ENCODE results near the gene CDK5RAP3. TPM values are rescaled to one million over a fixed set of nuclear protein-coding genes. Genes with fewer than 3 reads are reported as not detected.

CDK5RAP3 gene
- total and polyA plus RNA-seq, 2 experiments from 2014 or later: 124 to 179 TPM

- Histone ChIP-seq H3K4me1 (ENCODE audit: insufficient read depth) (peaks cover 28% of the 10 kb centered on the region), H3K4me2 (peak overlapping the region; percentile 96), H4K20me1 (ENCODE audit: insufficient read depth, poor library complexity, severe bottlenecking) (no peaks in the 10 kb centered on the region), H3K27me3 (peaks cover 11% of the 10 kb centered on the region), H3K9me2 (replicated peaks; ENCODE audit: insufficient read depth) (no peaks in the 10 kb centered on the region), H3K27ac (no peak overlapping the region), H3K4me3 (peak overlapping the region; percentile 34), H3K36me3 (replicated peaks; ENCODE audit: insufficient read depth, low read depth) (no peaks in the 10 kb centered on the region), H3K79me2 (no peaks in the 10 kb centered on the region), H3K9me3 (ENCODE audit: low read depth) (no peaks in the 10 kb centered on the region), H2AFZ (peak overlapping the region; percentile 71)
- WGBS (ENCODE audit: low lambda C conversion rate, missing lambda C conversion rate): 5% methylated on average over 22 of the region's 23 CpGs
- TF ChIP-seq EZH2 (IDR thresholded peaks at IDR 0.05; ENCODE audit: borderline replicate concordance) (no peak), EZH2phosphoT487 (IDR thresholded peaks at IDR 0.05; ENCODE audit: low read depth, severe bottlenecking, unreplicated experiment) (no peak)
- TF ChIP-seq, protein P1, sequence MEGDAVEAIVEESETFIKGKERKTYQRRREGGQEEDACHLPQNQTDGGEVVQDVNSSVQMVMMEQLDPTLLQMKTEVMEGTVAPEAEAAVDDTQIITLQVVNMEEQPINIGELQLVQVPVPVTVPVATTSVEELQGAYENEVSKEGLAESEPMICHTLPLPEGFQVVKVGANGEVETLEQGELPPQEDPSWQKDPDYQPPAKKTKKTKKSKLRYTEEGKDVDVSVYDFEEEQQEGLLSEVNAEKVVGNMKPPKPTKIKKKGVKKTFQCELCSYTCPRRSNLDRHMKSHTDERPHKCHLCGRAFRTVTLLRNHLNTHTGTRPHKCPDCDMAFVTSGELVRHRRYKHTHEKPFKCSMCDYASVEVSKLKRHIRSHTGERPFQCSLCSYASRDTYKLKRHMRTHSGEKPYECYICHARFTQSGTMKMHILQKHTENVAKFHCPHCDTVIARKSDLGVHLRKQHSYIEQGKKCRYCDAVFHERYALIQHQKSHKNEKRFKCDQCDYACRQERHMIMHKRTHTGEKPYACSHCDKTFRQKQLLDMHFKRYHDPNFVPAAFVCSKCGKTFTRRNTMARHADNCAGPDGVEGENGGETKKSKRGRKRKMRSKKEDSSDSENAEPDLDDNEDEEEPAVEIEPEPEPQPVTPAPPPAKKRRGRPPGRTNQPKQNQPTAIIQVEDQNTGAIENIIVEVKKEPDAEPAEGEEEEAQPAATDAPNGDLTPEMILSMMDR (IDR thresholded peaks at IDR 0.05; ENCODE audit: poor library complexity): peak; percentile 48
- peak; percentile 57 for DNase-seq (ENCODE audit: low spot score)
Observed at GRCh38 chr17:48011405-48012150, 40.7 kb downstream of the CDK5RAP3 start.

- Histone ChIP-seq H3K36me3 (replicated peaks; ENCODE audit: insufficient read depth, low read depth) (no peaks in the 10 kb centered on the region), H3K4me3 (peak overlapping the region; percentile 34), H3K27me3 (peaks cover 11% of the 10 kb centered on the region), H3K9me3 (ENCODE audit: low read depth) (no peaks in the 10 kb centered on the region), H3K4me1 (ENCODE audit: insufficient read depth) (peaks cover 28% of the 10 kb centered on the region), H3K4me2 (peak overlapping the region; percentile 96), H2AFZ (peak overlapping the region; percentile 71), H4K20me1 (ENCODE audit: insufficient read depth, poor library complexity, severe bottlenecking) (no peaks in the 10 kb centered on the region), H3K79me2 (no peaks in the 10 kb centered on the region), H3K27ac (no peak overlapping the region), H3K9me2 (replicated peaks; ENCODE audit: insufficient read depth) (no peaks in the 10 kb centered on the region)
- 1% methylated on average over 28 of the region's 34 CpGs for WGBS (ENCODE audit: low lambda C conversion rate, missing lambda C conversion rate)
- TF ChIP-seq EZH2phosphoT487 (IDR thresholded peaks at IDR 0.05; ENCODE audit: low read depth, severe bottlenecking, unreplicated experiment) (no peak), EZH2 (IDR thresholded peaks at IDR 0.05; ENCODE audit: borderline replicate concordance) (no peak)
- TF ChIP-seq, protein P1 (IDR thresholded peaks at IDR 0.05; ENCODE audit: poor library complexity): no peak
- DNase-seq (ENCODE audit: low spot score): peak; percentile 72
Observed at GRCh38 chr17:48012151-48012520, 41.2 kb downstream of the CDK5RAP3 start.

GRCh38 chr17:48012654-48013053 lies 41.7 kb downstream of the CDK5RAP3 start:
- H3K79me2 ChIP-seq: no peaks in the 10 kb centered on the region
- 46% methylated on average over 5 of the region's 5 CpGs for WGBS (ENCODE audit: low lambda C conversion rate, missing lambda C conversion rate)
- peak overlapping the region; percentile 96 for H3K4me2 ChIP-seq
- no peaks in the 10 kb centered on the region for H3K36me3 ChIP-seq (replicated peaks; ENCODE audit: insufficient read depth, low read depth)
- DNase-seq (ENCODE audit: low spot score): no peak
- no peaks in the 10 kb centered on the region for H3K9me2 ChIP-seq (replicated peaks; ENCODE audit: insufficient read depth)
- no peaks in the 10 kb centered on the region for H3K9me3 ChIP-seq (ENCODE audit: low read depth)
- no peak overlapping the region for H3K4me3 ChIP-seq
- H3K4me1 ChIP-seq (ENCODE audit: insufficient read depth): peaks cover 28% of the 10 kb centered on the region
- H2AFZ ChIP-seq: no peak overlapping the region
- no peak overlapping the region for H3K27ac ChIP-seq
- peaks cover 11% of the 10 kb centered on the region for H3K27me3 ChIP-seq
- TF ChIP-seq EZH2 (IDR thresholded peaks at IDR 0.05; ENCODE audit: borderline replicate concordance) (no peak), EZH2phosphoT487 (IDR thresholded peaks at IDR 0.05; ENCODE audit: low read depth, severe bottlenecking, unreplicated experiment) (no peak)
- TF ChIP-seq, protein P1 (IDR thresholded peaks at IDR 0.05; ENCODE audit: poor library complexity): no peak
- H4K20me1 ChIP-seq (ENCODE audit: insufficient read depth, poor library complexity, severe bottlenecking): no peaks in the 10 kb centered on the region

All from hepatocyte (in vitro differentiated cells).